NCI-H146 treated with DMSO at 0.1 percent for 48 hours (cell line): ENCODE measurements around the gene NRG2.

Experiments
- DNase-seq: peaks from one replicate; lab custom pipeline; 2025; ENCODE audit not compliant: unreplicated experiment; lab: John Stamatoyannopoulos, UW

The NRG2 gene

DNA sequence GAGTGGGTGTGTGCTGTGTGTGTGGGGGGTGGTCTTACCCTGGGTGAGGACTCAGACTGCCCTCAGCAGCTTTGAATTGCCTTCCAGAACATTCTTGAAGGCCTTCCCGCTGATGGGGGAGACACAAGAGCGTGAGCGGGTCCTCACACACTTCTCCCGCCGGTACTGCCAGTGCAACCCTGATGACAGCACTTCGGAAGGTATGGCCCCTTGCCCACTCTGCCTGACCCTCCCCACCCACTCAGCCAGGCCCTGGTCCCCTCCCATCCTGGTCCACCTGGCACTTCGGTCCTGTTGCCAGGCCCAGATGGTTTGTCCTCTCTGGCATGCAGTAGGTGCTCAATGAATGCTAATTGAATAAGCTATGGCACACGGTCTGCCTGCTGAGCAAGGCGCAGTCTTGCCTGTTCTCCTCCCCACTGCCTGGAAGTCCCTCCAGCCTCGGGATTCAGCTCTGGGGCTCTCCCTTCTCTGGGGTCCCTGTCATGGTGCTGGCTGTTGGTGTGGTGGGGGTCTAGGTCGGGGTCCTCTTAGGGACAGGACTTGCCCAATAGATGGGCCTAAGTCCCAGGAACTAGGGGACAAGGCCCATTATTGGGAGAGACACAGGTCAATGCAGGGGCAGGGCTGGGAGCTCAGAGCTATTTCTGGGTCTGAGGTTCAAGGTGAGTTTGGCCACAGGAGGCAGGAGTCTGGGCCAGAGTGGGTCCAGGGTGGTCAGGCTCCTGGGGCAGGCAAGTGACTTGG is 221.1 kb downstream of the NRG2 start:
- DNase-seq: no peak

DNA sequence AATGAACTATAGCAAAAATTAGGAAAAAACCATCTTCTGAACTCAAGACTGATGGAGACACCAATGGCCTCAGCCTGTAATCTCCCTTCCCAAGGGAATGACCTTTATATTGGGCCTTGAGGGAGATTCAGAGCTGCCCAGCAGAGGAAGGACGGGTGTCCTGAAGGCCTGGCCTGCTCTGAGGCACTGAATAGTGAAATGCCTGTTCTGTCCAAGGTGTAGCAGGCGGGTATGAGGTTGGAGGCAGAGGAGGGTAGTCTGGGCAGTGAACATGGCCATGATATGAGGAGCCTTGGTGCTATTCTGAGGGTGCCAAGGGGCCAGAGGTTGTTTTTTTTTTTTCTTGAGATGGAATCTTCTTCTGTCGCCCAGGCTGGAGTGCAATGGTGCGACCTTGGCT is 222.5 kb downstream of the NRG2 start:
- DNase-seq: no peak

DNA sequence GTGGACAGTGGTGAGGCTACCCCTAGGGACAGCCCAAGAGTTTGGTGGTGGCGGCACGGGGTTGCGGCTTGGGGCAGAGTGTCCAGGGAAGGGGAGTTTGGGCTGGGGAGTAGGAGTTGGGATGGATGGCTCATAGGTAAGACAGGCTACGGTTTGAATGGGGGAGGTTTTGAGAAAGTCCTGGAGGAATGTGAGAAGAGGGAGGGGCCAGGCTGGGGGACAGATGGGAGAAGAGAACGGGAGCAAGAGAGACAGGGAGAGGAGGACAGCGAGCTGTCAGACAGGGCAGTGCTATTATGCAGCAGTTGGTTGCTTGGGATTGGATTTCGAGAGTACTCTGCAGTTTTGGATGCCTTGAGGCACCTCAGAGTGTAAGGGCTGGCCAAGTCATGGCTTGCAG is 223.0 kb downstream of the NRG2 start:
- no peak for DNase-seq

DNA sequence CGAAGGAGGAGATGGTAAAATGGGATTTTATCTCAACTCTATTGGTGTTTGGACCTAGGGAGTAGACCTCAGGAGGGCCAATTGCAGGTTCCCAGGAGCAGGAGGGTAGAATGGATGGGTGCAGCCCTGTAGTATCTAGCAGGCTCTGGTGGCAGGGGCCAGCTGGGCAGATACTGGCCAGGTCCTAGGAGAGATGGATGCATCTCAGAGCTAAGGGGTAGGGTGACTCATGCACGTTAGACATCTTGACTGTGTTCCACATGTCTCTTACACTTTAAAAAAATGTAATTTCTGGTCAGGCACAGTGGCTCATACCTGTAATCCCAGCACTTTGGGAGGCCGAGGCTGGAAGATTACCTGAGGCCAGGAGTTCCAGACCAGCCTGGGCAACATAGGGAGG is 225.1 kb downstream of the NRG2 start:
- no peak for DNase-seq

- no peak for DNase-seq
Observed at GRCh38 chr5:139817362-139817761, 225.7 kb downstream of the NRG2 start.

DNA sequence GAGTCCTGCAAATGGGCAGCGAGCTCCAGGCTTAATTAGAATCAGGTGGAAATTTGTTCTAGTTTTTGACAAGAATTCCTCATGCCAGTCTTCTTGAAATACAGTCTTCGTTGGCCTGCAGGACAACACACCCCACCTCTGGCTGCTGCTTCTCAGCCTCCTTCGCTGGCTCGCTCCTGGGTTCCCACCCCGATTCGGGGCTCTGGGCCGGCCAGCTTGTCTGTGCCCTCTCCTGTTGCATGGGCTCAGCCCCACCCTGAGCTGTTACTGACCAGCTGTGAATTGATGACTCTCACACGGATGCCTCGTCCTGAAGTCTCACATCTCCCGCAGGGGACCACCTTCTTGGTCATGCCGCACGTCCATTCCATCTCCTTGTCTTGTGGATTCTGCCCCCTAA is 226.5 kb downstream of the NRG2 start:
- no peak for DNase-seq

DNA sequence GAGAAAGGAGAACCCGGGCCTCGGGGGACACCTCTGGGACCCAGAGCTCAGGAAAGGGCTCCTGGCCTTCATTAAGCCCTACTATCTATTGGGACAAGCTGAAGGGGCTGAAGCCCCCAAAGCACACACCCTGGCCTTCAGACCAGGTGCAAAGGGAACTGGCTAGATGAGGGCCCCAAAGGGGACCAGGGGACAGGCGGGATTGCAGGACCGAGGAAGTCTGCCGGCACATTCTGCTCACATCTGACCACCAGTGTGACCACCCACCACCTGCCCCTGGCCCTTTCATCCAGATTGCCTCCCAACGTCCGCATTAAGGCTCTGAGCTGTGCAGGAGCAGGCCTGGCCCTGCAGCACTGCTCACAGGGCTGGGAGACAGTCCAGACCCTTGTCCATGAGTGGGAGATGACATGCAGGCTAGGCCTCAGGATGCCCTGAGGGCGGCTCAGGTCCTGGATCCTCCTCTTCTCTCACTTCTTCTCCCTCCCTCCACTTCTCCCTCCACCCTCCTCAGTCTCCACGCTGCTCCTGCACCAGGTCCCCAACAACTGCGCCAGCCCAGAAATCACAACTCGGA is 228.3 kb downstream of the NRG2 start:
- DNase-seq: no peak

GRCh38 chr5:139814191-139814601 is 228.9 kb downstream of the NRG2 start:
- DNase-seq: no peak

GRCh38 chr5:139812836-139813805 is 230.0 kb downstream of the NRG2 start:
- DNase-seq: no peak

DNA sequence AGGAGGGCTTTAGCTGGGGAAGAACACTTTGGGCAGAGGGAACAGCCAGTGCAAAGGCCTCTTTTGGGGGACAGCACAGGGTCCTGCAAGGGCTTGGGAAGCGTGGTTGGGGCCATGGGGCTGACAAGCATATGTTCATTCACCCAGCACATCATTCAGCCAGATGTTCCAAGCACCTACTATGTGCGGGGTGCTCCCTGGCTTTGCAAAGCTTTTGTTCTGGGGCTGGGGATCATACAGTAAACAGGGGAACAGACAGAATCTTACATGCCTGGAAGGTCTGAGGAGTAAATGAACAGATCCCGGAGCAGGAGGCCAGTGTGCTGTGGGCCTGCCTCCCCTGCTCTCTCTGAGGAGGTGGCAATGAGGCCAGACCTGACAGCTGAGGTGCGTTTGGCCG is 230.8 kb downstream of the NRG2 start:
- no peak for DNase-seq

DNA sequence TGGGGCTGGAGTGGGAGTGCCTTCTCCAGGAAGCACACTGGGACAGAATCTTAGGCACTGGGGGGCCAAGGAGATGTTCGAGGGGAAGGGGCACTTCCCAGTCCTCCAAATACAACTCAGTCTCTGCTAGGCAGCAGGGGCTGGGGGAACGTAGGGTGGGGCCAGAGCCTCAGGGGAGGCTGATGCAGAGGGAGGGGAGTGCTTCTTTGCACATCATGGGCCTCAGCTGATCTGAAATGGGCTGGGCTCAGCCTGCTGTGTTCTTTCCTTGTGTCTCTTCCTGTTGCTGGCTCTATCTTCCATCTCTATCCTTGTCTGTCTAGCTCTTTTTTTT is 231.9 kb downstream of the NRG2 start:
- no peak for DNase-seq

DNA sequence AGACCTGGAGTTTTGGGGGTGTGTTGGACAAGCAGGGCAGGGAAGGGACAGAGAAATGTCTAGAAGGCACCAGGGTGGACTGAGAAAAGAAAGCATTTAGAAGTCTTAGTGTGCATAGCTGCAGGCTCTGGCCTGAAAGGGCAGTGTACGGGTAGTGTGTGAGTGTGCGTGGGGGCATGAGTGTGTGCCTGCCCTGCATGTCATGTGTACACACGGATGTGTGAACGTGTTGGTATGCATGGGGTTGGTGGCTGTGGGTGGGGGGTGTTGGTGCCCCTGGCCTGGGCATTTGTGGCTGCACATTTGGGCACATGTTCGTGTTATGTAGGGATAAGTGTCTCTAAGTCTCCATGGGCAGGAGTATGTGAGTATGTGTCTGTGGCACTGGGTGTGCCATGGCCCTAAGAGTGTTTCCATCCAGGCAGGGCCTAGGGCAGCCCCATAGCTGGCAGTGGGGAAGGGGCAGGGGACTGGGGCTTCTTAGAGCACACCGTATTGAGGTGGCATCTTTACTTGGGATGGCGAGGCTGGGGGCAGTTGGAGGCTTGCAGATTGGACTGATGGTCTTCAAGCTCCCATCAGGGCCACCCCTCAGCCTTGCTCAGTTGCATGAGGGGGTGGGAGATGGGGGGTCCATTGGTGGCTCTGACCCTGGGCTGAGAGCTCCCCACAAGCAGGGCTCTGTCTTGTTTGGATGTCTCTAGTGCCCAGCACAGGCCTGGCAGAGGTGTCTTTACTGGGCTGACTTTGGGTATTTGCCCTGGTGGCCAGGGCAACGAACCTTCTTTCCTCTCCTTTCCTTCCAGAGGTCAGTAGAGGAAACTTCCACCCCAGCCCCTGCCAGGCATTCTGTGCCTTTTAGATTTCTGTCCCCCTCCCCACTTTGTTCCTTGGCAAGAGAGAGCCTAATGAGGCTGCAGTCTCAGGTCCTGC is 232.5 kb downstream of the NRG2 start:
- no peak for DNase-seq

DNA sequence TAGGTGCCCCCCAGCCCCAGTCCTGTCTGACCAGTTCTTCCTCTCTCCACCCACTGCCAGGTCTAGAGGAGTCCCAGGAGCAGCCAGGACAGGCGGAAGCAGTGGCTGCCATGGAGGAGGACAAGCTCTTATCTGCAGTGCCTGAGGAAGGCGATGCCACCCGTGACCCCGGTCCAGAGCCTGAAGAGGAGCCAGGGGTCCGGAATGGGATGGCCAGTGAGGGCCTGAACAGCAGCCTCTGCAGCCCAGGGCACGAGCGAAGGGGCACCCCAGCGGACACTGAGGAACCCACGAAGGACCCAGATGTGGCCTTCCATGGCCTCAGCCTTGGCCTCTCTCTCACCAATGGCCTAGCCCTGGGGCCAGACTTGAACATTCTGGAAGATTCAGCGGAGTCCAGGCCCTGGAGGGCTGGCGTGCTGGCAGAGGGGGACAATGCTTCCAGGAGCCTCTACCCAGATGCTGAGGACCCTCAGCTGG is 233.7 kb downstream of the NRG2 start:
- DNase-seq: no peak

- no peak for DNase-seq
Observed at GRCh38 chr5:139808481-139809330, 234.4 kb downstream of the NRG2 start.

DNA sequence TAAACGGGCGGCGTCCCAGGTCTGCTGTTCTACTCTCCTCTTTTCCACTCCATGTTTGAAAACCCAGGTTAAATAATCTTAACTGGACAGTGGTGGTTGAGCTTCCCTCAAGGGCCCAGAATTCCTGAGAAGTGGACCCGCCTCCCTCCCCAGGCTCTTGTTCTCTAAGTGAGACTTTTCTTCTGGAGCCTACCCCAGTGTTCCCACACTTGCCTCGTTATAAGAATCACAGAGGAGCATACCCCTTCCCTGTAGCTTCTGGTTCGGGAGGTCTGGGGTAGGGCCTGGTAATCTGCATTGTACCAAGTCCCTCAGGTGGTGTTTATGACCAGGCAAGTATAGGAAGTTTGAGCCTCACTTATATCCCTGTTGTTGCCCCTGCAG is 235.5 kb downstream of the NRG2 start:
- DNase-seq: no peak

- no peak for DNase-seq
Observed at GRCh38 chr5:139806726-139807646, 236.1 kb downstream of the NRG2 start.

- no peak for DNase-seq
Observed at GRCh38 chr5:139806111-139806510, 237.0 kb downstream of the NRG2 start.

- no peak for DNase-seq
Observed at GRCh38 chr5:139805545-139805944, 237.6 kb downstream of the NRG2 start.
